Lung (tissue), 12 donors: ENCODE measurements around the gene ITGB2. TPM values are rescaled to one million over a fixed set of nuclear protein-coding genes. Genes with fewer than 3 reads are reported as not detected.

ENCODE experiments used
- ATAC-seq: fragments of 200-7000 bp; cut with Tn5 transposase; one replicate; pipeline ENCODE4 v1.9.1; 2020; ENCODE audit warnings: moderate number of reproducible peaks; ENCODE audit not compliant: insufficient read depth, low FRiP score
- DNase-seq, 3 donors: peaks; one replicate each; pipeline ENCODE4 v3.0.0-alpha.2; 2013 to 2017
- H3K27ac ChIP-seq, 2 donors: one replicate each; pipeline ENCODE4 v1.5.1; 2013; ENCODE audit warnings: mild to moderate bottlenecking in 2 of 2, moderate library complexity in 2 of 2, control low read depth in 1 of 2, inconsistent platforms in 1 of 2, low read depth in 1 of 2, low read length in 1 of 2
- H3K27me3 ChIP-seq, 3 donors: one replicate each; pipeline ENCODE4 v1.5.1; 2013; ENCODE audit warnings: low read length in 2 of 3; ENCODE audit not compliant: control insufficient read depth in 3 of 3, insufficient read depth in 3 of 3
- H3K36me3 ChIP-seq, 4 donors: one replicate each; pipeline ENCODE4 v1.5.1; 2013; ENCODE audit warnings: low read length in 4 of 4, mild to moderate bottlenecking in 1 of 4, moderate library complexity in 1 of 4; ENCODE audit not compliant: control insufficient read depth in 4 of 4, insufficient read depth in 4 of 4
- H3K4me1 ChIP-seq, 5 donors: one replicate each; pipeline ENCODE4 v1.5.1; 2013; ENCODE audit warnings: low read length in 5 of 5, mild to moderate bottlenecking in 2 of 5, moderate library complexity in 1 of 5; ENCODE audit not compliant: control insufficient read depth in 5 of 5, insufficient read depth in 5 of 5
- H3K4me3 ChIP-seq: one replicate; pipeline ENCODE4 v1.5.1; 2013; ENCODE audit warnings: mild to moderate bottlenecking, control low read depth, moderate library complexity
- H3K9ac ChIP-seq, 2 donors: one replicate each; pipeline ENCODE4 v1.5.1; 2013; ENCODE audit warnings: low read length in 2 of 2, control low read depth in 1 of 2; ENCODE audit not compliant: insufficient read depth in 1 of 2
- H3K9me3 ChIP-seq, 4 donors: one replicate each; pipeline ENCODE4 v1.5.1; 2013; ENCODE audit warnings: low read length in 3 of 4, mild to moderate bottlenecking in 1 of 4, moderate library complexity in 1 of 4; ENCODE audit not compliant: control insufficient read depth in 4 of 4, insufficient read depth in 3 of 4
- CTCF ChIP-seq: IDR thresholded peaks from 2 replicates; pipeline ENCODE4 v1.5.1; 2012; ENCODE audit warnings: mild to moderate bottlenecking; ENCODE audit errors: control extremely low read depth, extremely low read depth
- WGBS, 2 donors: extraction: QIAGEN DNeasy Blood & Tissue Kit; methylation state at CpG; one replicate each; pipeline ENCODE4 v1.1.7; 2013; 5-methylcytosine and 5-hydroxymethylcytosine counted together
- polyA plus RNA-seq, 2 donors: library from polyadenylated mRNA; stranded (reverse); fragments of 200-250 nt; gene quantifications; one replicate each; pipeline ENCODE4 v1.2.1, GENCODE V29; 2013
- total RNA-seq, 2 donors: library from RNA; depleted of rRNA in 1 of 2; stranded (reverse); fragments of >200 nt in 1 of 2; gene quantifications; one replicate each; pipeline ENCODE4 v1.2.1, GENCODE V29; 2014 to 2021
- donor health status: control.
- donor health status: control.
- donor health status: Bipolar disorder and iron deficiency.
- donor health status: healthy.
- donor health status: DM: yes; HTN: yes; CAD: no.

The ITGB2 gene
- total and polyA plus RNA-seq, 4 donors = 52.9 to 376 (median 187) TPM

- Histone ChIP-seq H3K9ac (no peak overlapping the region), H3K27me3 (peaks cover 0 to 19% (median 15%) of the 10 kb centered on the region in 3 donors), H3K27ac (no peak overlapping the region), H3K4me1 (peaks cover 0 to 11% (median 3%) of the 10 kb centered on the region in 5 donors), H3K9me3 (peaks cover 0 to 3% (median 0%) of the 10 kb centered on the region in 4 donors), H3K4me3 (no peak overlapping the region), H3K36me3 (no peaks in the 10 kb centered on the region)
- WGBS, 2 donors = 51 to 53% methylated on average over 13 of the region's 13 CpGs
- DNase-seq (no peak), ATAC-seq (no peak)
- no peak for TF ChIP-seq CTCF
Measured at GRCh38 chr21:44918581-44919033, 2.1 kb downstream of the ITGB2 start.

- no peaks in the 10 kb centered on the region for H3K36me3 ChIP-seq
- no peak for TF ChIP-seq CTCF
- DNase-seq = no peak
- H3K27ac ChIP-seq = no peak overlapping the region
- H3K4me3 ChIP-seq = no peak overlapping the region
- H3K4me1 ChIP-seq = peaks cover 0 to 11% (median 3%) of the 10 kb centered on the region in 5 donors
- peaks cover 0 to 19% (median 14%) of the 10 kb centered on the region in 3 donors for H3K27me3 ChIP-seq
- peaks cover 0 to 3% (median 0%) of the 10 kb centered on the region in 4 donors for H3K9me3 ChIP-seq
- 85 to 88% methylated on average over 12 of the region's 12 CpGs for WGBS, 2 donors
- no peak for ATAC-seq
- no peak overlapping the region for H3K9ac ChIP-seq
Measured at GRCh38 chr21:44918107-44918470, 2.6 kb downstream of the ITGB2 start.

GRCh38 chr21:44917446-44918106, 3.1 kb downstream of the ITGB2 start:
- ATAC-seq (no peak), DNase-seq (no peak)
- Histone ChIP-seq H3K27me3 (peaks cover 0 to 14% (median 9%) of the 10 kb centered on the region in 3 donors), H3K27ac (no peak overlapping the region), H3K4me1 (peaks cover 0 to 11% (median 3%) of the 10 kb centered on the region in 5 donors), H3K36me3 (no peaks in the 10 kb centered on the region), H3K4me3 (no peak overlapping the region), H3K9ac (no peak overlapping the region), H3K9me3 (peaks cover 0 to 3% (median 0%) of the 10 kb centered on the region in 4 donors)
- 88 to 93% methylated on average over 15 of the region's 15 CpGs for WGBS, 2 donors
- no peak for TF ChIP-seq CTCF

GRCh38 chr21:44916965-44917364, 3.7 kb downstream of the ITGB2 start:
- no peak for TF ChIP-seq CTCF
- DNase-seq (no peak), ATAC-seq (no peak)
- Histone ChIP-seq H3K9ac (no peak overlapping the region), H3K27me3 (peaks cover 0 to 13% (median 9%) of the 10 kb centered on the region in 3 donors), H3K27ac (no peak overlapping the region), H3K4me3 (no peak overlapping the region), H3K4me1 (peaks cover 0 to 11% (median 3%) of the 10 kb centered on the region in 5 donors), H3K9me3 (peaks cover 0 to 3% (median 0%) of the 10 kb centered on the region in 4 donors), H3K36me3 (no peaks in the 10 kb centered on the region)
- 47 to 74% methylated on average over 7 of the region's 7 CpGs for WGBS, 2 donors
